Left colon (tissue), 2 donors: ENCODE results near the gene WFDC6. TPM values are rescaled to one million over a fixed set of nuclear protein-coding genes. Genes with fewer than 3 reads are reported as not detected.

Source experiments
- ATAC-seq: fragments of 200-7000 bp; cut with Tn5 transposase; one replicate; pipeline ENCODE4 v1.9.1; 2020; ENCODE audit warnings: mild to moderate bottlenecking, moderate library complexity
- DNase-seq, 2 donors: peaks; one replicate each; pipeline ENCODE4 v3.0.0-alpha.2; 2020
- intact Hi-C, 2 donors: fragments of 100-400 bp; cut with DNase I in 1 of 2; cut with micrococcal nuclease in 1 of 2; formaldehyde crosslinking; loops; one replicate each; pipeline versions ENCODE4 v1.11.2 to v1.14.0; 2022; cut with DNase I, micrococcal nuclease
- total RNA-seq, 2 donors: library from RNA; stranded (reverse); fragmentation: NEBNext Ultra II Directional; extraction: Animal tissue kit (Norgen Biotek cat#: 25700); gene quantifications; one replicate each; pipeline ENCODE4 v1.2.1, GENCODE V29; 2021
- donor health status: DM: no; HTN: no; CAD: no.
- donor health status: DM: yes; HTN: yes; CAD: no.

Gene WFDC6
- total RNA-seq, 2 donors from 2014 or later, result not detected

DNA sequence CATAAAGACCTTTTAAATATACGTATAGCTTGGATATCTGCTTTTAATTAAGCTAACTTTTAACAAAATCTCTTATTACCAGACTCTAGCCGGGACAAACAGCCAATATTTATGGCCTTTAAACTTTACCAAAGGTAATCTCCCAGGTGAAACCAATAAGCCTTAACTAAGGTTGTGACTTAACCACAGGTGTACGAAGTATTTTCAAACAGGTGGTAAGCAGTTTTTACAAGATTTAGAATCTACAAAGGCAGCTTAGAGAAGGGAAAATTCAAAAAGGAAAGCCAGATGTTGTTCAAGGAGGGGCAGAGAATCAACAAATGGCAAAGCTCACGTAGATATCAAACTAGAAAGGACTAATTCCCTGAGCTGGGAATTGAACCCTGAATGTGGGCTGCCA lies 53.9 kb downstream of the WFDC6 start:
- no peak for DNase-seq
- intact Hi-C loops, result no loop called here
- peak; percentile 69 for ATAC-seq

DNA sequence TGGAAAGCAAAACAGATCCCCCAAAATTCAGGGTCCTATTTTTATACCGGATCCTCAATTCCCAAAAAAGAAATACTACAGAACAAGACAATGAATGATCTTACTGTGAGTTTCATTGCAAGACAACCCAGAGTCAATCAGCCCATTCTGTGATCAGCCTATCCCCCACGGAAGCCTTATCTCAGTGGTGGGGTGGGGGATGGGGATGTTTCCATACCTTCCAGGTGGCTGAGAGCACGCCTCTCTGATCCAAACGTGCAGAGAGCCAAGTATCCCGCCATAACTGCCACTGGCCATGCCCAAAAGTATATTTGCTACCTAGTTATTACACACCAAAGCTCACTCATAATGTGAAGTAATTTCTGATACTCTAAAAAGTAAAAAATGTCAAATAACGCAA lies 54.6 kb downstream of the WFDC6 start:
- peak; percentile 55 for DNase-seq
- peak; percentile 89 for ATAC-seq
- intact Hi-C loops, result no loop called here

Other genes with a start within 250 kb of the WFDC6 start
- not detected for gene RBPJL, start 232.6 kb downstream of the WFDC6 start, total RNA-seq
- gene MATN4, start 231.2 kb downstream of the WFDC6 start, total RNA-seq, result not detected
- gene SDC4, start 191.1 kb downstream of the WFDC6 start, total RNA-seq, result 100 to 1,000 TPM in 1 of 2 donors, 10 to 100 TPM in 1; 85.4 to 144 TPM
- gene SYS1, start 176.3 kb downstream of the WFDC6 start, total RNA-seq, result 10 to 100 TPM; 25.2 to 32.4 TPM
- gene TP53TG5, start 161.2 kb downstream of the WFDC6 start, total RNA-seq, result under 1 TPM; 0.59 to 0.85 TPM
- gene DBNDD2, start 131.2 kb downstream of the WFDC6 start, total RNA-seq, result 100 to 1,000 TPM; 123 to 135 TPM
- 100 to 1,000 TPM; 122 to 152 TPM for gene PIGT, start 123.3 kb downstream of the WFDC6 start, total RNA-seq
- gene WFDC2, start 69.7 kb downstream of the WFDC6 start, total RNA-seq, result 100 to 1,000 TPM; 108 to 124 TPM
- gene SPINT3, start 23.9 kb downstream of the WFDC6 start, total RNA-seq, result not detected
- gene EPPIN, start 7.9 kb upstream of the WFDC6 start, total RNA-seq, result not detected
- gene WFDC8, start 39.8 kb upstream of the WFDC6 start, total RNA-seq, result not detected
- gene WFDC10A, start 90.3 kb upstream of the WFDC6 start, total RNA-seq, result not detected
- not detected for gene WFDC9, start 91.8 kb upstream of the WFDC6 start, total RNA-seq
- not detected for gene WFDC11, start 130.8 kb upstream of the WFDC6 start, total RNA-seq
- not detected for gene WFDC13, start 162.6 kb upstream of the WFDC6 start, total RNA-seq
- not detected for gene WFDC10B, start 165.5 kb upstream of the WFDC6 start, total RNA-seq
- not detected for gene SPINT4, start 182.9 kb upstream of the WFDC6 start, total RNA-seq